HEK293 (cell line): Measurements from ENCODE around the gene STIP1.

Experiments used
- PRDM1 ChIP-seq: fragments of 450-650 bp; formaldehyde crosslinking; IDR thresholded peaks from 2 replicates; pipeline ENCODE4; 2016; ENCODE audit warnings: missing biosample characterization, missing genetic modification characterization
- ZBTB20 ChIP-seq: fragments of 450-650 bp; formaldehyde crosslinking; IDR thresholded peaks from 2 replicates; pipeline ENCODE4 v1.5.1; 2016; ENCODE audit warnings: missing biosample characterization, missing genetic modification characterization
- ZNF211 ChIP-seq: fragments of 450-650 bp; formaldehyde crosslinking; IDR thresholded peaks from 2 replicates; pipeline ENCODE4 v1.5.1; 2016; ENCODE audit warnings: low read depth, missing biosample characterization, missing genetic modification characterization
- ZNF704 ChIP-seq: fragments of 450-650 bp; formaldehyde crosslinking; IDR thresholded peaks from 2 replicates; pipeline ENCODE4 v1.5.1; 2016; ENCODE audit warnings: missing biosample characterization, missing genetic modification characterization

DNA sequence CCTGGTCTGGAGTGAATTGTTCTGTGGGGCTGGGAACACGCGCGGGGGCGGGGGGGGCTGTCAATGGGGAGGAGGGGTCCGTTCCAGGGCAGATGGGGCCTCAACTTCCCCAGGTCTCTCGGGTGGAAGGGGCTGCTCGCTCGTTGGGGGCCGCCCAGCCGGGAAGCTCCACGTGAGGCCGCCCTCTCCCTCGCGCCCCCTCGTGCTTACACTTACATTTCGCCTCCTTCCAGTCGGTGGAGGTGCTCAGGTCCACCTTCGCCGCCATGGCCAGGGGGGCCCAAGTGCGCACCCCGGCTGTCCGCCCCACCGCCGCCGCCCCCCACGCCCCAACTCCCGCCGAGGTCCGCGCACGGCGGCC, 20.5 kb upstream of the STIP1 start:
- TF ChIP-seq ZNF211 (tag by site-specific recombination): no peak
- TF ChIP-seq ZBTB20: no peak
- TF ChIP-seq PRDM1 (tag by site-specific recombination): no peak
- no peak for TF ChIP-seq ZNF704 (tag by site-specific recombination)
